H9 (cell line): ENCODE results near the gene ADCY5. TPM values are rescaled to one million over a fixed set of nuclear protein-coding genes. Genes with fewer than 3 reads are reported as not detected.

Source experiments
- DNase-seq: peaks from one replicate; pipeline ENCODE4 v3.0.0-alpha.2; 2017
- H2AFZ ChIP-seq: one replicate; pipeline ENCODE4 v1.6.1; 2013; ENCODE audit warnings: mild to moderate bottlenecking, low read length, control low read depth, moderate library complexity
- H2AK5ac ChIP-seq: 2 replicates; pipeline ENCODE4 v1.6.1; 2013; ENCODE audit warnings: low read length, control low read depth, mixed read lengths; ENCODE audit not compliant: insufficient read length
- H2BK120ac ChIP-seq: one replicate; pipeline ENCODE4 v1.6.1; 2013; ENCODE audit warnings: low read depth, mild to moderate bottlenecking, low read length, control low read depth, inconsistent platforms; ENCODE audit not compliant: poor library complexity, severe bottlenecking
- H2BK12ac ChIP-seq: 2 replicates; pipeline ENCODE4 v1.6.1; 2013; ENCODE audit warnings: low read length, control low read depth, mixed read lengths, low read depth; ENCODE audit not compliant: insufficient read length
- H2BK15ac ChIP-seq: 2 replicates; pipeline ENCODE4 v1.6.1; 2013; ENCODE audit warnings: low read depth, low read length, control low read depth
- H2BK20ac ChIP-seq: one replicate; pipeline ENCODE4 v1.6.1; 2013; ENCODE audit warnings: low read depth, mild to moderate bottlenecking, low read length, control low read depth, inconsistent platforms; ENCODE audit not compliant: poor library complexity, severe bottlenecking
- H2BK5ac ChIP-seq: 2 replicates; pipeline ENCODE4 v1.6.1; 2013; ENCODE audit warnings: low read length, control low read depth, mixed read lengths; ENCODE audit not compliant: insufficient read length
- H3K14ac ChIP-seq: 2 replicates; pipeline ENCODE4 v1.6.1; 2013; ENCODE audit warnings: low read length, control low read depth; ENCODE audit not compliant: insufficient read depth
- H3K18ac ChIP-seq: 2 replicates; pipeline ENCODE4 v1.6.1; 2013; ENCODE audit warnings: low read depth, mild to moderate bottlenecking, mixed read lengths, low read length, control low read depth; ENCODE audit not compliant: insufficient read length
- H3K23ac ChIP-seq: 2 replicates; pipeline ENCODE4 v1.6.1; 2013; ENCODE audit warnings: low read length, control low read depth, mixed read lengths, low read depth; ENCODE audit not compliant: insufficient read length
- H3K23me2 ChIP-seq: 2 replicates; pipeline ENCODE4 v1.6.1; 2013; ENCODE audit warnings: low read depth, mild to moderate bottlenecking, mixed read lengths, low read length, control low read depth; ENCODE audit not compliant: insufficient read length, poor library complexity, severe bottlenecking
- H3K27ac ChIP-seq: 2 replicates; pipeline ENCODE4 v1.5.1; 2013; ENCODE audit warnings: low read length, control low read depth, mixed read lengths, low read depth; ENCODE audit not compliant: insufficient read length
- H3K27me3 ChIP-seq: 2 replicates; pipeline ENCODE4 v1.6.1; 2013; ENCODE audit warnings: low read length, control low read depth, inconsistent platforms; ENCODE audit not compliant: insufficient read depth
- H3K4ac ChIP-seq: 2 replicates; pipeline ENCODE4 v1.6.1; 2013; ENCODE audit warnings: low read depth, mild to moderate bottlenecking, control low read depth, inconsistent platforms, low read length, moderate library complexity
- H3K4me1 ChIP-seq: 2 replicates; pipeline ENCODE4 v1.6.1; 2013; ENCODE audit warnings: low read length, control low read depth, inconsistent platforms; ENCODE audit not compliant: insufficient read depth
- H3K4me2 ChIP-seq: 2 replicates; pipeline ENCODE4 v1.6.1; 2013; ENCODE audit warnings: low read length, control low read depth, mixed read lengths; ENCODE audit not compliant: insufficient read length, insufficient read depth
- H3K56ac ChIP-seq: 2 replicates; pipeline ENCODE4 v1.6.1; 2013; ENCODE audit warnings: low read depth, mild to moderate bottlenecking, mixed read lengths, low read length, control low read depth; ENCODE audit not compliant: insufficient read length
- H3K79me1 ChIP-seq: 2 replicates; pipeline ENCODE4 v1.6.1; 2013; ENCODE audit warnings: low read depth, mild to moderate bottlenecking, moderate library complexity, low read length, control low read depth, inconsistent platforms; ENCODE audit not compliant: insufficient read depth, poor library complexity, severe bottlenecking
- H3K79me2 ChIP-seq: 2 replicates; pipeline ENCODE4 v1.6.1; 2013; ENCODE audit warnings: low read length, control low read depth, inconsistent platforms; ENCODE audit not compliant: insufficient read depth
- H3K9ac ChIP-seq: 2 replicates; pipeline ENCODE4 v1.6.1; 2013; ENCODE audit warnings: low read length, control low read depth, mixed read lengths; ENCODE audit not compliant: insufficient read length; ENCODE audit errors: extremely low read depth
- H3K9me3 ChIP-seq: one replicate; pipeline ENCODE4 v1.6.1; 2013; ENCODE audit warnings: low read depth, low read length, inconsistent platforms; ENCODE audit not compliant: control insufficient read depth
- H3T11ph ChIP-seq: one replicate; pipeline ENCODE4 v1.6.1; 2013; ENCODE audit warnings: mild to moderate bottlenecking, low read length, control low read depth, inconsistent platforms
- H4K20me1 ChIP-seq: one replicate; pipeline ENCODE4 v1.6.1; 2013; ENCODE audit not compliant: control insufficient read depth, insufficient read length, insufficient read depth
- H4K5ac ChIP-seq: 2 replicates; pipeline ENCODE4 v1.6.1; 2013; ENCODE audit warnings: low read depth, mild to moderate bottlenecking, mixed read lengths, low read length, control low read depth; ENCODE audit not compliant: insufficient read length
- H4K8ac ChIP-seq: replicated peaks from 2 replicates; pipeline ENCODE4 v1.6.1; 2013; ENCODE audit warnings: low read length, control low read depth, mixed read lengths, low read depth; ENCODE audit not compliant: insufficient read length
- H4K91ac ChIP-seq: 2 replicates; pipeline ENCODE4 v1.6.1; 2013; ENCODE audit warnings: low read depth, mild to moderate bottlenecking, moderate library complexity, mixed read lengths, low read length, control low read depth; ENCODE audit not compliant: insufficient read length
- H3K27ac Mint-ChIP-seq, 3 experiments: 2 replicates in 2 of 3; 3 replicates in 1 of 3; pipeline ENCODE4 v1.8.0; 2020 to 2021; ENCODE audit warnings: mixed read lengths in 3 of 3, mild to moderate bottlenecking in 1 of 3, moderate library complexity in 1 of 3
- H3K27me3 Mint-ChIP-seq: 2 replicates; pipeline ENCODE4 v1.8.0; 2021; ENCODE audit warnings: low read depth, mild to moderate bottlenecking, moderate library complexity, mixed read lengths
- H3K36me3 Mint-ChIP-seq, 3 experiments: 2 replicates in 2 of 3; 3 replicates in 1 of 3; pipeline ENCODE4 v1.8.0; 2020 to 2021; ENCODE audit warnings: low read depth in 3 of 3, mixed read lengths in 3 of 3; ENCODE audit not compliant: insufficient read depth in 1 of 3
- H3K4me1 Mint-ChIP-seq, 2 experiments: 2 replicates each; pipeline ENCODE4 v1.8.0; 2020; ENCODE audit warnings: mixed read lengths in 2 of 2
- H3K4me3 Mint-ChIP-seq, 2 experiments: 2 replicates in 1 of 2; 3 replicates in 1 of 2; pipeline ENCODE4 v1.8.0; 2020 to 2021; ENCODE audit warnings: mild to moderate bottlenecking in 2 of 2, mixed read lengths in 2 of 2, moderate library complexity in 1 of 2
- H3K9me3 Mint-ChIP-seq, 2 experiments: 2 replicates in 1 of 2; 3 replicates in 1 of 2; pipeline ENCODE4 v1.8.0; 2020; ENCODE audit warnings: mild to moderate bottlenecking in 2 of 2, mixed read lengths in 2 of 2, moderate library complexity in 1 of 2
- WGBS: extraction: QIAGEN DNeasy Blood & Tissue Kit; methylation state at CpG from one replicate; pipeline ENCODE4 v1.1.7; 2013; ENCODE audit warnings: missing lambda C conversion rate, low lambda C conversion rate, mixed read lengths; ENCODE audit not compliant: insufficient read length; ENCODE audit errors: extremely low coverage; 5-methylcytosine and 5-hydroxymethylcytosine counted together
- total RNA-seq: library from RNA; stranded (reverse); gene quantifications from 2 replicates; pipeline ENCODE4 v1.2.1, GENCODE V29; 2021
- TF ChIP-seq, protein P1 (sequence below): fragments of 200-600 bp; sonication (generic); conservative IDR thresholded peaks from 3 replicates; pipeline ENCODE4 v1.8.0; 2021; ENCODE audit warnings: antibody characterized with exemption, mild to moderate bottlenecking

The ADCY5 gene
- total RNA-seq, 1 experiment from 2014 or later, result 5.0 TPM

DNA sequence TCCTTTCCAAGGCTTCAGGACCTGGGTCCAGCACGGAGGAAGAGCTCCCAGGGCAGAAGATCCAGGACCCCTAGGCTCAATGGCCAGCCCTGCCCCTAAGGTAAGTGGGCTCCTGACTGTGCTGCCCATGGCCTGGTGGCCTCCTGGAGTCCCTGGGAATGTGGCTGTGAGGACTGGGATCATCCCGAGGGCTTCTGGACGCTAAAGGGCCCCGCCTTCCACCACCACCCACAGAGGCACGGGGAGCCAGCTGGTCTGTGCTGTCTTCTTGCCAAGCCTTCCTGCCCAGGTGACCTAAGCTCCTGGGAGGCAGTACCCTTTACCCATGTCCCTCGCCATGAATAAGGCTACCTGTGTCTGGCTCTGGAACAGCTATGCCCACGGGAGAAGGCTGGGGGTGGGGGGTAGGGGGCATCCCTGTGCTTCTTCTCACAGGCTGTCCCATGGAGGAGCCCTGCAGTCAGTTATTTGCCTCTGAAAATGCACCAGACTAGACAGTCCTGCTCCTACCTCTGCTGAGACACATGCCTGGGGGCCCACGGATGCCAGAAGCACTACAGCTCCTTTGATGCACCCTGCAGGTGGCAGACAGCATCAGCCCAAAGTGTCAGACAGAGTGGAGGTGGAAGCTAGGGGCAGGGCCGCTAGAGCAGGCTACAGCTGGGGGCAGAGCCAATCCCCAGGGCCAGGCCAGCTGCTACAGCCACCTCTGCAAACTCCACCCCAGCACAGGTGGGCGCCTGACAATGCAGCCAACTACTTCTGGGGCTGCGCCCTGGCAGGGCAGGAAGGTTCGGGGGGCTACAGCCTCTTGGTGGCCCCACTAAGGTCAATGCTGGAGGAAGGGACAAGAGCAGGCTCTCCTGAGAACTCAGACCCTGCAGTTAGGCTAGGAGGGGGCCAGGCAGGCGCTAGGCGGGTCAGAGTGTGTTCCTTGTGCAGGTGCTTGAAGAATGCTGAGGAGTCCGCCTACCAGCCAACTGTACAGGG lies 156.3 kb downstream of the ADCY5 start:
- Histone ChIP-seq H3K27ac (no peak overlapping the region), H3K18ac (no peak overlapping the region), H3K4ac (no peak overlapping the region), H3K9ac (no peak overlapping the region), H2BK12ac (no peak overlapping the region), H3K79me2 (no peaks in the 10 kb centered on the region), H4K91ac (no peak overlapping the region), H2BK5ac (no peak overlapping the region), H3K9me3 (no peaks in the 10 kb centered on the region), H2AFZ (no peak overlapping the region), H2AK5ac (no peak overlapping the region), H4K8ac (no peak overlapping the region), H2BK20ac (no peak overlapping the region), H3K14ac (no peak overlapping the region), H4K20me1 (no peaks in the 10 kb centered on the region), H3K4me2 (no peak overlapping the region), H3T11ph (no peak overlapping the region), H3K79me1 (no peaks in the 10 kb centered on the region), H3K27me3 (no peaks in the 10 kb centered on the region), H2BK15ac (no peak overlapping the region), H4K5ac (no peak overlapping the region), H3K23ac (no peak overlapping the region), H3K4me1 (no peaks in the 10 kb centered on the region), H3K56ac (no peak overlapping the region), H2BK120ac (no peak overlapping the region), H3K23me2 (no peaks in the 10 kb centered on the region)
- TF ChIP-seq, protein P1, sequence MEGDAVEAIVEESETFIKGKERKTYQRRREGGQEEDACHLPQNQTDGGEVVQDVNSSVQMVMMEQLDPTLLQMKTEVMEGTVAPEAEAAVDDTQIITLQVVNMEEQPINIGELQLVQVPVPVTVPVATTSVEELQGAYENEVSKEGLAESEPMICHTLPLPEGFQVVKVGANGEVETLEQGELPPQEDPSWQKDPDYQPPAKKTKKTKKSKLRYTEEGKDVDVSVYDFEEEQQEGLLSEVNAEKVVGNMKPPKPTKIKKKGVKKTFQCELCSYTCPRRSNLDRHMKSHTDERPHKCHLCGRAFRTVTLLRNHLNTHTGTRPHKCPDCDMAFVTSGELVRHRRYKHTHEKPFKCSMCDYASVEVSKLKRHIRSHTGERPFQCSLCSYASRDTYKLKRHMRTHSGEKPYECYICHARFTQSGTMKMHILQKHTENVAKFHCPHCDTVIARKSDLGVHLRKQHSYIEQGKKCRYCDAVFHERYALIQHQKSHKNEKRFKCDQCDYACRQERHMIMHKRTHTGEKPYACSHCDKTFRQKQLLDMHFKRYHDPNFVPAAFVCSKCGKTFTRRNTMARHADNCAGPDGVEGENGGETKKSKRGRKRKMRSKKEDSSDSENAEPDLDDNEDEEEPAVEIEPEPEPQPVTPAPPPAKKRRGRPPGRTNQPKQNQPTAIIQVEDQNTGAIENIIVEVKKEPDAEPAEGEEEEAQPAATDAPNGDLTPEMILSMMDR, result no peak; the same call in 2 of the 3 replicates
- no peak for DNase-seq
- peaks cover 0 to 5% of the 10 kb centered on the region in 2 experiments; a peak in 1 of 4 replicates for H3K4me1 Mint-ChIP-seq
- no peaks in the 10 kb centered on the region; a peak in 1 of 5 replicates for H3K9me3 Mint-ChIP-seq
- peaks cover 27 to 32% (median 29%) of the 10 kb centered on the region in 3 experiments for H3K36me3 Mint-ChIP-seq
- no peak overlapping the region for H3K4me3 Mint-ChIP-seq
- H3K27me3 Mint-ChIP-seq, result no peaks in the 10 kb centered on the region
- H3K27ac Mint-ChIP-seq, result peak overlapping the region in 1 of 3 experiments; percentile 61; a peak in 1 of 7 replicates
- no CpG with 5 or more reads among the region's 15 CpGs for WGBS
